KMS-11 (cell line): Measurements from ENCODE around the gene PLSCR3.

Source experiments
- H2AFZ ChIP-seq: fragments of 200-600 bp; sonication (generic); 2 replicates; pipeline ENCODE4 v1.6.1; 2016; ENCODE audit warnings: antibody characterized with exemption, mixed run types, low read depth
- H3K27ac ChIP-seq: fragments of 200-600 bp; sonication (generic); 2 replicates; pipeline ENCODE4 v1.6.1; 2016; ENCODE audit warnings: mild to moderate bottlenecking, mixed run types
- H3K27me3 ChIP-seq: fragments of 200-600 bp; sonication (generic); 2 replicates; pipeline ENCODE4 v1.6.1; 2017; ENCODE audit warnings: mild to moderate bottlenecking, low read depth, mixed run types, moderate library complexity; ENCODE audit not compliant: insufficient read depth
- H3K36me3 ChIP-seq: fragments of 200-600 bp; sonication (generic); 2 replicates; pipeline ENCODE4 v1.6.1; 2017; ENCODE audit warnings: mild to moderate bottlenecking, mixed run types; ENCODE audit not compliant: insufficient read depth
- H3K4me1 ChIP-seq: fragments of 200-600 bp; sonication (generic); 2 replicates; pipeline ENCODE4 v1.6.1; 2016; ENCODE audit warnings: mild to moderate bottlenecking, low read depth, mixed run types; ENCODE audit not compliant: poor library complexity, severe bottlenecking
- H3K4me2 ChIP-seq: fragments of 200-600 bp; sonication (generic); 2 replicates; pipeline ENCODE4 v1.7.0; 2016; ENCODE audit warnings: mild to moderate bottlenecking, mixed run types
- H3K4me3 ChIP-seq: fragments of 200-600 bp; sonication (generic); IDR thresholded peaks from 2 replicates; pipeline ENCODE4 v1.6.1; 2017; ENCODE audit warnings: low read depth, low read length, mixed read lengths; ENCODE audit not compliant: insufficient read depth
- H3K79me2 ChIP-seq: fragments of 200-600 bp; sonication (generic); 2 replicates; pipeline ENCODE4 v1.6.1; 2016; ENCODE audit warnings: low read depth, mixed run types; ENCODE audit not compliant: insufficient read depth
- H3K9ac ChIP-seq: fragments of 200-600 bp; sonication (generic); 2 replicates; pipeline ENCODE4 v1.6.1; 2016; ENCODE audit warnings: mild to moderate bottlenecking, mixed run types
- H4K20me1 ChIP-seq: fragments of 200-600 bp; sonication (generic); 2 replicates; pipeline ENCODE4 v1.6.1; 2016; ENCODE audit warnings: mild to moderate bottlenecking, mixed run types; ENCODE audit not compliant: insufficient read depth
- TF ChIP-seq, protein P1 (sequence below): fragments of 200-600 bp; sonication (generic); conservative IDR thresholded peaks from 2 replicates; pipeline ENCODE4 v1.6.1; 2017; ENCODE audit warnings: low read depth, mild to moderate bottlenecking, antibody characterized with exemption, low read length, moderate library complexity, mixed read lengths

The PLSCR3 gene

DNA sequence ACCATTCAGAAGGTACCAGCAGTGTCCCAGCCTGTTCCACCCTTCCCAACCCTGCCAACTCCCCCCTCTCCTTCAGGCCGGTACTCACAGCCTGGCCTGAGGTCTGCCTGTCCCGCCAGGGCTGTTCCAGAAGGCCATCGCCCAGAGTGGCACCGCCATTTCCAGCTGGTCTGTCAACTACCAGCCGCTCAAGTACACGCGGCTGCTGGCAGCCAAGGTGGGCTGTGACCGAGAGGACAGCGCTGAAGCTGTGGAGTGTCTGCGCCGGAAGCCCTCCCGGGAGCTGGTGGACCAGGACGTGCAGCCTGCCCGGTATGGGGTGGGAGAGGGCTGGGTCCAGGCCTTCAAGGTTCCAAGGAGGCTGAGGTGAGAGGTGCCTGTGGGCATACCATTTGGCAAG lies 20.5 kb upstream of the PLSCR3 start:
- TF ChIP-seq, protein P1, sequence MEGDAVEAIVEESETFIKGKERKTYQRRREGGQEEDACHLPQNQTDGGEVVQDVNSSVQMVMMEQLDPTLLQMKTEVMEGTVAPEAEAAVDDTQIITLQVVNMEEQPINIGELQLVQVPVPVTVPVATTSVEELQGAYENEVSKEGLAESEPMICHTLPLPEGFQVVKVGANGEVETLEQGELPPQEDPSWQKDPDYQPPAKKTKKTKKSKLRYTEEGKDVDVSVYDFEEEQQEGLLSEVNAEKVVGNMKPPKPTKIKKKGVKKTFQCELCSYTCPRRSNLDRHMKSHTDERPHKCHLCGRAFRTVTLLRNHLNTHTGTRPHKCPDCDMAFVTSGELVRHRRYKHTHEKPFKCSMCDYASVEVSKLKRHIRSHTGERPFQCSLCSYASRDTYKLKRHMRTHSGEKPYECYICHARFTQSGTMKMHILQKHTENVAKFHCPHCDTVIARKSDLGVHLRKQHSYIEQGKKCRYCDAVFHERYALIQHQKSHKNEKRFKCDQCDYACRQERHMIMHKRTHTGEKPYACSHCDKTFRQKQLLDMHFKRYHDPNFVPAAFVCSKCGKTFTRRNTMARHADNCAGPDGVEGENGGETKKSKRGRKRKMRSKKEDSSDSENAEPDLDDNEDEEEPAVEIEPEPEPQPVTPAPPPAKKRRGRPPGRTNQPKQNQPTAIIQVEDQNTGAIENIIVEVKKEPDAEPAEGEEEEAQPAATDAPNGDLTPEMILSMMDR = no peak
- Histone ChIP-seq H3K36me3 (no peaks in the 10 kb centered on the region), H3K4me3 (no peak overlapping the region), H3K4me1 (no peaks in the 10 kb centered on the region), H3K4me2 (no peak overlapping the region), H3K79me2 (no peaks in the 10 kb centered on the region), H3K9ac (no peak overlapping the region), H2AFZ (no peak overlapping the region), H3K27ac (no peak overlapping the region), H3K27me3 (no peaks in the 10 kb centered on the region), H4K20me1 (no peaks in the 10 kb centered on the region)

- TF ChIP-seq, protein P1 = no peak
- H3K4me2 ChIP-seq = no peak overlapping the region
- no peak overlapping the region for H3K4me3 ChIP-seq
- H3K9ac ChIP-seq = no peak overlapping the region
- no peaks in the 10 kb centered on the region for H3K4me1 ChIP-seq
- H2AFZ ChIP-seq = no peak overlapping the region
- H3K36me3 ChIP-seq = no peaks in the 10 kb centered on the region
- no peaks in the 10 kb centered on the region for H4K20me1 ChIP-seq
- H3K27me3 ChIP-seq = no peaks in the 10 kb centered on the region
- H3K79me2 ChIP-seq = no peaks in the 10 kb centered on the region
- H3K27ac ChIP-seq = no peak overlapping the region
Observed at GRCh38 chr17:7413346-7413985, 19.1 kb upstream of the PLSCR3 start.

GRCh38 chr17:7411427-7411750 lies 17.1 kb upstream of the PLSCR3 start:
- Histone ChIP-seq H3K4me1 (no peaks in the 10 kb centered on the region), H3K9ac (no peak overlapping the region), H3K79me2 (no peaks in the 10 kb centered on the region), H3K4me2 (no peak overlapping the region), H3K27ac (no peak overlapping the region), H2AFZ (no peak overlapping the region), H3K36me3 (no peaks in the 10 kb centered on the region), H3K27me3 (no peaks in the 10 kb centered on the region), H3K4me3 (no peak overlapping the region), H4K20me1 (no peaks in the 10 kb centered on the region)
- TF ChIP-seq, protein P1 = no peak

DNA sequence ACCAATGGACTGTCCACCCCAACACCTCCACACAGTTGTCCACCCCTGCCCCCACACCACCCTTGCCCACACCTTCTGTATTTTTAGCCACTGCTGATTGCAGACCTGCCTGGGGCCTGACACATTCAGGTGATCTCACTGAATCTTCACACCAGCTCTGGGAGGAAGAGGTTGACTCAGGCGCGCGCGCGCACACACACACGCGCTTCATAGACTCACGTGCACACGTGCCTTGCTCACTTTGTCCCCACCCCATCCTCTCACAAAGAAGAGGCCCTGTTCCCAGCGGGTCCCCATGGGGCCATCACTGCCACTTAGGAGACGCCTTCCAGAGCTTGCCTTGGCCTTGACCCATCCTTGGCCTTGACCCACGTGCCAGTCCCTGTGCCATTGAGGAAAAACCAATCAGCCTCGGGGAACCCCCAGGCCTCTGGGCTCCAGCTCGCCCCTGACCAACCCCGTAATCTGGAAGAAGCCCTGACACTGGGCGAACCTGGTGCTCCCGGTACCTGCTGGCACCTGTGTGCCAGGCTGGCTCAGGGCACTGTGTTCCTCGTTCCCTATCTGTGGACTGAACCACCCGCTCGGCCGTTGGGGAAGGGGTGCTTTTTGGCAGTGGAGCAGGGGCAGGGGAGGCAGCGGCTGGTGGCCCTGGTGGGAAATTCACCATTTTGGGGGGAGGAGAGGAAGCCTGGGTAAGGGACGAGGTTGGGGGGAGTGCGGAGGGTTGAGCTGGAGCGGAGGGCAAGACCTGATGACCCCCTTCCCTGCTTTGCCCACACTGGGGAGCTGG lies 16.5 kb upstream of the PLSCR3 start:
- Histone ChIP-seq H3K36me3 (no peaks in the 10 kb centered on the region), H3K27ac (no peak overlapping the region), H3K79me2 (no peaks in the 10 kb centered on the region), H4K20me1 (no peaks in the 10 kb centered on the region), H3K9ac (no peak overlapping the region), H3K27me3 (no peaks in the 10 kb centered on the region), H3K4me1 (no peaks in the 10 kb centered on the region), H3K4me2 (no peak overlapping the region), H3K4me3 (no peak overlapping the region), H2AFZ (no peak overlapping the region)
- TF ChIP-seq, protein P1 = no peak
